BLaER1 treated with 17β-estradiol and CSF1 and Interleukin-3, amounts not matched to agents 10 nM and 100 nM (cell line): ENCODE measurements around the gene TSC22D4.
A peak's percentile ranks its signal among the peaks of the same experiment; 100 is the strongest.

Experiments
- H3K27ac ChIP-seq, 11 experiments: shearing (Covaris generic); formaldehyde crosslinking; 2 replicates each; pipeline ENCODE4 v1.8.1; 2022
- H3K27me3 ChIP-seq, 11 experiments: shearing (Covaris generic); formaldehyde crosslinking; 2 replicates each; pipeline ENCODE4 v1.8.1; 2022
- H3K36me3 ChIP-seq, 11 experiments: shearing (Covaris generic); formaldehyde crosslinking; 2 replicates each; pipeline ENCODE4 v1.8.1; 2022
- H3K4me1 ChIP-seq, 10 experiments: shearing (Covaris generic); formaldehyde crosslinking; 2 replicates each; pipeline ENCODE4 v1.8.1; 2022
- H3K4me2 ChIP-seq, 11 experiments: shearing (Covaris generic); formaldehyde crosslinking; 2 replicates each; pipeline ENCODE4 v1.8.1; 2022
- H3K4me3 ChIP-seq, 10 experiments: shearing (Covaris generic); formaldehyde crosslinking; 2 replicates each; pipeline ENCODE4 v1.8.1; 2022
- H3K9ac ChIP-seq, 11 experiments: shearing (Covaris generic); formaldehyde crosslinking; 2 replicates each; pipeline ENCODE4 v1.8.1; 2022
- H3K9me3 ChIP-seq, 11 experiments: shearing (Covaris generic); formaldehyde crosslinking; replicated peaks in 1 of 11; 2 replicates each; pipeline ENCODE4 v1.8.1; 2022
- H4K20me1 ChIP-seq, 11 experiments: shearing (Covaris generic); formaldehyde crosslinking; 2 replicates each; pipeline ENCODE4 v1.8.1; 2022
- Cebpa-rat ChIP-seq, 11 experiments: shearing (Covaris generic); IDR thresholded peaks; 2 replicates each; pipeline ENCODE4 v1.8.1; 2022

TSC22D4 gene

GRCh38 chr7:100437150-100438100 lies 41.6 kb downstream of the TSC22D4 start:
- Histone ChIP-seq H3K4me2 (peak overlapping the region; percentile 66 to 99 (median 79)), H3K4me3 (peak overlapping the region in 9 of 10 experiments; percentile 86 to 98 (median 94); a peak in 15 of 20 replicates), H3K36me3 (peaks cover 25 to 43% (median 32%) of the 10 kb centered on the region in 11 experiments), H4K20me1 (peaks cover 9 to 37% (median 33%) of the 10 kb centered on the region in 11 experiments; a peak in 21 of 22 replicates), H3K27me3 (no peaks in the 10 kb centered on the region), H3K27ac (peak overlapping the region; percentile 56 to 98 (median 95); a peak in 19 of 22 replicates), H3K9ac (peak overlapping the region; percentile 55 to 99 (median 97); a peak in 18 of 22 replicates), H3K4me1 (peaks cover 28 to 56% (median 41%) of the 10 kb centered on the region in 10 experiments), H3K9me3 (no peaks in the 10 kb centered on the region)
- TF ChIP-seq Cebpa-rat (IDR thresholded peaks at IDR 0.05): no peak

DNA sequence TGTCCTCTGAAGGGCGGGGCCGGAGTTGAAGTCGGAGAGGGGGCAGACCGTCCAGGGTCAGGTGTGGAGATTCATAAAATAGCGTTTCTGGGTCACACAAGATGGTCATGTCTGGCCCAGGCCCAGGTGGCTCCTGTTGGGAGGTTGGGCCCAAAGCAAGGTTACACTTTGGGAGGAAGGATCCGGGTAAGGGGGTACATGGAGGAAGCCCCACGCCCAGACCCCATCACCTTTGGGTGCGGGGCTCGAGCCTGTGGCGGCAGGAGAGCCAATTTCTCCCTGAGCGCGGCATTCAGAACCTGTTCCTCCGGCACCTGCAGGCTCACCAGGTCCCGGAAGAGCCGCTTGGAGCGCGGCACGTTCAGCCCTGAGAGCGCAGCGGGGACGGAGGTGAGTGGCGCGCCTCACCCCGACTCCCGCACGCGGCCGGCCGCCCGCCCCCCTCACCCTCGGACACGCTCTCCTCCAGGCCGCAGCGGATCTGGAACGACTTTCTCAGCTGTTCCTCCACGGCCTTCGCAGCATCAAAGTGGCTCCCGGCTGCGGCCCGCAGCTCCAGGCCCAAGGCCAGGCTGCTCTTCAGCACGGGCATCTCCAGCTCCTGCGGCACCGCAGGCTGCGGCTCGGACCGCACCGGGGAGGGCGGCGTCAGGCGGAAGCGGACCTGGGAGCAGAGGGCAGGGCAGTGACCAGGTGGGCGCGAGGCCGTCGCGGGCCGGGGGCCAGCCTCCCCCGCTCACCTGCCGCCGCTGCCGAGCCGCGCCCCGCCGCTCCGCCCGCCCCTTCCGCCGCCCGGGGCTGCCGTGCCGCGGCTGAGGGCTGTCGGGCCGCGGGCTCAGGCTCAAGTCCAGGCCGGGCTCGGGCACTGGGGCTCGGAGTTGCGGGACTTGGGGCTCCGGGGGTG lies 43.4 kb downstream of the TSC22D4 start:
- H3K27ac ChIP-seq: peak overlapping the region; percentile 91 to 98 (median 95)
- H3K27me3 ChIP-seq: no peaks in the 10 kb centered on the region
- peaks cover 25 to 60% (median 49%) of the 10 kb centered on the region in 11 experiments for H3K36me3 ChIP-seq
- peak overlapping the region; percentile 86 to 98 (median 92) for H3K4me3 ChIP-seq
- H4K20me1 ChIP-seq: peaks cover 27 to 55% (median 51%) of the 10 kb centered on the region in 11 experiments; a peak in 21 of 22 replicates
- no peak for TF ChIP-seq Cebpa-rat (IDR thresholded peaks at IDR 0.05)
- peak overlapping the region; percentile 91 to 99 (median 97) for H3K9ac ChIP-seq
- peak overlapping the region; percentile 82 to 99 (median 97) for H3K4me2 ChIP-seq
- peaks cover 46 to 62% (median 58%) of the 10 kb centered on the region in 10 experiments for H3K4me1 ChIP-seq
- no peaks in the 10 kb centered on the region for H3K9me3 ChIP-seq

DNA sequence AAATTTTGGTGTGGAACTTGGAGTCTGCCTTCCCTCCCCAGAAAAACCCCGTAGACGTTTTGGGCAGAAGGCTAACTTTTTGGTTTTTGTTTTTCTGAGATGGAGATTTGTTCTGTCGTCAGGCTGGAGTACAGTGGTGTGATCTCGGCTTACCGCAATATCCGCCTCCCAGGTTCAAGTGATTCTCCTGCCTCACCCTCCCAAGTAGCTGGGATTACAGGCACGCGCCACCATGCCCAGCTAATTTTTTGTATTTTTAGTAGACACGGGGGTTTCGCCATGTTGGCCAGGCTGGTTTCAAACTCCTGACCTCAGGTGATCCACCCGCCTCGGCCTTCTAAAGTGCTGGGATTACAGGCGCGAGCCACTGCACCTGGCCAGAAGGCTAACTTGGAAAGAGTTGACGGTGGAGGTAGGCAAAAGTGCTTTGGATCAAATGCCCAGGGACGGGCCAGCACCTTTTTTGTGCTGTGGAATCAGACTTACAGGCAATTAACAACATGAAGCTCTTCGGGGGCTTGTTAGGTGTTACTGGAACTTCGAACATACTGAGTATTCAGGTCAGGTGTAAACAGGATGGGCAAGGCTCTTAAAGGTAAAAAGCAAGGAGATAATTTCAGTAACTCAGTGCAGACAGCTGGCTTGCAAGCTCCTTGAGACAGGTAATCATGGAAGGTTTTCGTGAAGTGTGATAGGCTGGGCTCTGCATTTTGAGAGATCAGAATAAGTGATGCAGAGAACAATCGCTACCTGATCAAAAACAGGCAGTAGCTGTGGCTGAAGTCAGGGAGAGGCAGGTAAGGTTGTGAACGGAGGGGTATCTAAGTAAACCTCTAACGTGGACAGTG lies 44.5 kb downstream of the TSC22D4 start:
- H3K27me3 ChIP-seq: no peaks in the 10 kb centered on the region
- peaks cover 27 to 65% (median 54%) of the 10 kb centered on the region in 11 experiments; a peak in 21 of 22 replicates for H4K20me1 ChIP-seq
- peak overlapping the region; percentile 82 to 99 (median 97) for H3K4me2 ChIP-seq
- H3K9ac ChIP-seq: peak overlapping the region; percentile 91 to 99 (median 97)
- H3K4me1 ChIP-seq: peaks cover 48 to 65% (median 60%) of the 10 kb centered on the region in 10 experiments
- no peak for TF ChIP-seq Cebpa-rat (IDR thresholded peaks at IDR 0.05)
- no peaks in the 10 kb centered on the region for H3K9me3 ChIP-seq
- H3K36me3 ChIP-seq: peaks cover 25 to 59% (median 50%) of the 10 kb centered on the region in 11 experiments
- H3K4me3 ChIP-seq: peak overlapping the region; percentile 86 to 98 (median 92)
- peak overlapping the region in 8 of 11 experiments; percentile 91 to 98 (median 94); a peak in 14 of 22 replicates for H3K27ac ChIP-seq

DNA sequence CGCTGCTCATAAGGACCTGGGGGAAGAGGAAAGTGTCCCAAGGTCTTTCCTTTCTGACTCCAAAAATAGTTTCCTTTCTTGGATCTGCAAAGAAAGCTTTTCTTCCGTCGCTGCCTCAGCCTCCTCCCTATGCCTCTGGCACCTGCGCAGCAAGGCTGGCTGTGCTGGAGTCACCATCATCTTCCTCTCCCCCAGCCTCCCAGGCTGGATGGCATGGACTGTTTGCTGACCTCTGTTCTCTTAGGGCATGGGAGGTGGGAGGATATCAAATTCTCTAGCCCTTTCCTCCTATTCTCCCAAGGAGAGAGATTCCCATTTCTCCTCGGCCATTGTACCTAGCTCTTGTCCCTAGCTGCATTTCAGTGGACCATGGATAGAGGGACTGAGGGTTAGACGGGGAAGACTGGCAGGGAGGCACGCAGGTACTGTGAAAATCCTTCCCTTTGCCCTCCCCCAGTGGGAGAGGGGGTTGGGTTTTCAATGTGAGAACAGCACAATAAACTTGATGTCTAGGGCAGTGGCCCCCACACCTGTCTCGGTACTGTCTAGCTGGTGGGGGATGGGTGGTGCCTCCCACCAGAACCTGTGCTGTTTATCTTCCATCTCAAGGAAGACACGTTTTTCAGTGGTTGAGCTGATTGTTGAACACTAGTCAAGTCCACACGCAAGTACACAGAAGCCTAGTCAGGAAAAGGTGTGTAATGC lies 45.3 kb downstream of the TSC22D4 start:
- peak overlapping the region in 7 of 10 experiments; percentile 7 to 99 (median 89); a peak in 6 of 20 replicates for H3K4me3 ChIP-seq
- peaks cover 25 to 54% (median 50%) of the 10 kb centered on the region in 11 experiments for H3K36me3 ChIP-seq
- H3K9ac ChIP-seq: peak overlapping the region; percentile 1 to 100 (median 99); a peak in 18 of 22 replicates
- peak overlapping the region in 3 of 11 experiments; percentile 7 to 99 (median 20); a peak in 1 of 22 replicates for H3K27ac ChIP-seq
- peaks cover 27 to 65% (median 54%) of the 10 kb centered on the region in 11 experiments; a peak in 21 of 22 replicates for H4K20me1 ChIP-seq
- H3K9me3 ChIP-seq: no peaks in the 10 kb centered on the region
- no peak for TF ChIP-seq Cebpa-rat (IDR thresholded peaks at IDR 0.05)
- H3K4me1 ChIP-seq: peaks cover 48 to 65% (median 60%) of the 10 kb centered on the region in 10 experiments
- no peaks in the 10 kb centered on the region for H3K27me3 ChIP-seq
- H3K4me2 ChIP-seq: peak overlapping the region; percentile 82 to 99 (median 97)

- Histone ChIP-seq H3K4me1 (peaks cover 48 to 65% (median 60%) of the 10 kb centered on the region in 10 experiments), H3K36me3 (peaks cover 25 to 54% (median 50%) of the 10 kb centered on the region in 11 experiments), H3K4me2 (peak overlapping the region; percentile 82 to 99 (median 97)), H3K27me3 (no peaks in the 10 kb centered on the region), H4K20me1 (peaks cover 27 to 65% (median 54%) of the 10 kb centered on the region in 11 experiments; a peak in 21 of 22 replicates), H3K9ac (peak overlapping the region; percentile 1 to 100 (median 99); a peak in 19 of 22 replicates), H3K9me3 (no peaks in the 10 kb centered on the region), H3K27ac (peak overlapping the region in 3 of 11 experiments; percentile 7 to 99 (median 20); a peak in 2 of 22 replicates), H3K4me3 (peak overlapping the region in 3 of 10 experiments; percentile 7 to 99 (median 90); a peak in 3 of 20 replicates)
- no peak for TF ChIP-seq Cebpa-rat (IDR thresholded peaks at IDR 0.05)
Observed at GRCh38 chr7:100433276-100433591, 45.8 kb downstream of the TSC22D4 start.

DNA sequence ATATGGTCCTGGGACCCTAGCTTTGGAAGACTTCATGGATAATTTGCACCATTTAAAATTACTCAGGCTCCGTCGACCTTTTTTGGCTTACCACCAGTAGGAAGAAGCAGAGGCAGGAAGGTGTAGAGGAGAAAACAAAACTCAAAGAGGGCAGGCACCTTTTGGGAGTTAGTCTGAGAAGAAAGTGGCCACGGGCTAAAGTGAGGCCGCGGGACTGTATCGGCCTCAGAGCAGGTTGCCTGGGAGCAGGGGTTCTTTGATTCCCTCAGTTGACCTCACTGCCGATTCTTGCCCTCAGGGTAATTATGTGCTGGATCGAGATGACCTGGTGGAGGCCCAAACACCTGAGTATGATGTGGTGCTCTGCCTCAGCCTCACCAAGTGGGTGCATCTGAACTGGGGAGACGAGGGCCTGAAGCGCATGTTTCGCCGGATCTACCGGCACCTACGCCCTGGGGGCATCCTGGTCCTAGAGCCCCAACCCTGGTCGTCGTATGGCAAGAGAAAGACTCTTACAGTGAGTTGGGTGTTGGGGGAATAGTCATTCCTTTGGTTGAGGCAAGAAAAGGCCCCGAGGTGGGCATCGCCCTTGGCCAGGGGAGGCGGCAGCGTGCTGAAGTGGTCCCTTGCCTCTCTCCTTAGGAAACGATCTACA lies 46.3 kb downstream of the TSC22D4 start:
- H3K4me3 ChIP-seq: peak overlapping the region in 8 of 10 experiments; percentile 79 to 99 (median 90); a peak in 11 of 20 replicates
- peak overlapping the region in 7 of 11 experiments; percentile 9 to 100 (median 99); a peak in 9 of 22 replicates for H3K27ac ChIP-seq
- peaks cover 25 to 54% (median 50%) of the 10 kb centered on the region in 11 experiments for H3K36me3 ChIP-seq
- H3K4me2 ChIP-seq: peak overlapping the region; percentile 82 to 99 (median 97)
- H3K9ac ChIP-seq: peak overlapping the region; percentile 94 to 100 (median 99); a peak in 21 of 22 replicates
- H4K20me1 ChIP-seq: peaks cover 27 to 65% (median 54%) of the 10 kb centered on the region in 11 experiments; a peak in 21 of 22 replicates
- TF ChIP-seq Cebpa-rat (IDR thresholded peaks at IDR 0.05): no peak
- peaks cover 0 to 4% (median 0%) of the 10 kb centered on the region in 11 experiments; a peak in 5 of 22 replicates for H3K9me3 ChIP-seq
- H3K27me3 ChIP-seq: no peaks in the 10 kb centered on the region
- peaks cover 51 to 68% (median 62%) of the 10 kb centered on the region in 10 experiments for H3K4me1 ChIP-seq
